ENCODE measurements around the gene PLEKHA7. TPM values are rescaled to one million over a fixed set of nuclear protein-coding genes. Genes with fewer than 3 reads are reported as not detected.

PLEKHA7 gene
- total and polyA plus RNA-seq, 2 of the 8 experiments (the other 6 are each of a cell fraction or from before 2014, with no cell fraction given) = 11.4 to 25.6 TPM

- ChIA-PET CTCF (ENCODE audit: partially characterized antibody) (interaction anchor here (1.1 to 1.4 kb wide), 5 partner anchors 23 to 238 kb away, joined by 3 to 5 read pairs (median 5); no protein-coding TSS in a partner anchor), POLR2A (ENCODE audit: partially characterized antibody) (no interaction called here)
- Histone ChIP-seq H3K4me2 (ENCODE audit: insufficient read depth in 1 of 2, low read depth in 2 of 2, low read length in 2 of 2) (no peak overlapping the region), H3K4me3 (ENCODE audit: extremely low read depth in 1 of 4, insufficient read depth in 2 of 4, low read depth in 3 of 4, low read length in 4 of 4) (no peak overlapping the region), H3K4me1 (replicated peaks in 1 of 4; ENCODE audit: control insufficient read depth in 3 of 4, insufficient read depth in 4 of 4, low read length in 3 of 4) (peaks cover 4 to 8% (median 5%) of the 10 kb centered on the region in 4 experiments; a peak in 5 of 7 replicates), H3K9ac (replicated peaks in 1 of 4; ENCODE audit: extremely low read depth in 1 of 4, low read depth in 3 of 4, low read length in 3 of 4) (no peak overlapping the region), H4K8ac (ENCODE audit: extremely low read depth, insufficient read depth, low read length) (no peak overlapping the region), H3K4ac (replicated peaks; ENCODE audit: insufficient read length, low read depth, low read length) (no peak overlapping the region), H4K5ac (ENCODE audit: insufficient read length, low read depth, low read length) (no peak overlapping the region), H2AFZ (ENCODE audit: low read length) (no peak overlapping the region), H3K79me2 (ENCODE audit: control insufficient read depth in 1 of 2, insufficient read depth in 2 of 2, low read length in 2 of 2) (no peaks in the 10 kb centered on the region), H3K18ac (ENCODE audit: extremely low read depth, low read length) (no peak overlapping the region), H3K27ac (ENCODE audit: low read depth, low read length) (no peak overlapping the region), H4K91ac (replicated peaks; ENCODE audit: insufficient read length, low read length) (no peak overlapping the region), H3K79me1 (ENCODE audit: low read depth, low read length) (no peaks in the 10 kb centered on the region), H2AK5ac (ENCODE audit: low read depth, low read length) (no peak overlapping the region), H4K20me1 (replicated peaks in 1 of 2; ENCODE audit: control insufficient read depth in 1 of 2, insufficient read depth in 2 of 2, low read length in 2 of 2) (no peaks in the 10 kb centered on the region), H3K36me3 (ENCODE audit: control insufficient read depth in 2 of 4, insufficient read depth in 4 of 4, low read length in 3 of 4) (no peaks in the 10 kb centered on the region; a peak in 1 of 8 replicates), H2BK12ac (ENCODE audit: low read depth, low read length) (no peak overlapping the region), H3K56ac (replicated peaks; ENCODE audit: insufficient read length, low read depth, low read length) (no peak overlapping the region), H3K23me2 (ENCODE audit: low read depth, low read length) (no peaks in the 10 kb centered on the region), H2BK5ac (ENCODE audit: low read depth, low read length) (no peak overlapping the region), H3K14ac (ENCODE audit: insufficient read length) (no peak overlapping the region), H3K9me3 (ENCODE audit: insufficient read depth in 2 of 2, low read depth in 1 of 2, low read length in 1 of 2) (no peaks in the 10 kb centered on the region), H3K23ac (ENCODE audit: insufficient read length) (no peak overlapping the region), H2BK120ac (replicated peaks; ENCODE audit: low read depth, low read length) (no peak overlapping the region), H3K27me3 (replicated peaks in 1 of 4; ENCODE audit: control insufficient read depth in 3 of 4, extremely low read depth in 1 of 4, insufficient read depth in 3 of 4, low read length in 3 of 4) (no peaks in the 10 kb centered on the region), H2BK15ac (ENCODE audit: low read length) (no peak overlapping the region), H2BK20ac (ENCODE audit: low read length) (no peak overlapping the region)
- FAIRE-seq (no peak), DNase-seq (ENCODE audit: low read depth in 1 of 2, low spot score in 2 of 2) (no peak)
- WGBS, 2 experiments (ENCODE audit: extremely low coverage in 1 of 2, insufficient coverage in 1 of 2, insufficient read length in 1 of 2, insufficient replicate concordance in 2 of 2, low coverage in 1 of 2, low lambda C conversion rate in 2 of 2, missing lambda C conversion rate in 1 of 2) = 91% methylated on average over 5 of the region's 5 CpGs; no CpG with 5 or more reads in 1 of the 2 experiments
- TF ChIP-seq TEAD4 (IDR thresholded peaks at IDR 0.05; ENCODE audit: low read depth, low read length) = no peak
- TF ChIP-seq CTCF (IDR thresholded peaks at IDR 0.05; ENCODE audit: control extremely low read depth in 1 of 3, insufficient read depth in 1 of 3, low read depth in 1 of 3, low read length in 3 of 3) = no peak
- no peak for TF ChIP-seq TAF1 (IDR thresholded peaks at IDR 0.05; ENCODE audit: low read depth, low read length)
- no peak for TF ChIP-seq MAX (IDR thresholded peaks at IDR 0.05)
- no peak for TF ChIP-seq POU5F1 (IDR thresholded peaks at IDR 0.05; ENCODE audit: low read depth, low read length)
- TF ChIP-seq NANOG (IDR thresholded peaks at IDR 0.05; ENCODE audit: insufficient read depth, low read depth, low read length, poor library complexity, severe bottlenecking) = no peak
- no peak for TF ChIP-seq RXRA (IDR thresholded peaks at IDR 0.05; ENCODE audit: insufficient read depth, low read depth, low read length)
- TF ChIP-seq FOSL1 (IDR thresholded peaks at IDR 0.05; ENCODE audit: insufficient read depth, low read depth, low read length) = no peak
- TF ChIP-seq GABPA (IDR thresholded peaks at IDR 0.05; ENCODE audit: borderline replicate concordance, insufficient read depth, low read length) = no peak
- no peak for TF ChIP-seq CREB1 (IDR thresholded peaks at IDR 0.05)
- TF ChIP-seq KDM5A (IDR thresholded peaks at IDR 0.05; ENCODE audit: low read length) = no peak
- no peak for TF ChIP-seq CTBP2 (IDR thresholded peaks at IDR 0.05; ENCODE audit: borderline replicate concordance, insufficient read depth, insufficient read length, low read length)
Measured at GRCh38 chr11:16825101-16825500, 189.1 kb downstream of the PLEKHA7 start.
